Renal cortical epithelial cell (primary cell): ENCODE results near the gene ZNF701. TPM values are rescaled to one million over a fixed set of nuclear protein-coding genes. Genes with fewer than 3 reads are reported as not detected.
A peak's percentile ranks its signal among the peaks of the same experiment; 100 is the strongest.
"Not testable (repeated sequence)": the region's sequence is repeated elsewhere in the genome, so short reads cannot be mapped to it uniquely, and the experiment has no call there.

ENCODE experiments used
- DNase-seq: peaks from one replicate; pipeline ENCODE4 v3.0.0-alpha.2; 2011; ENCODE audit warnings: low read depth
- total RNA-seq: library from RNA; depleted of rRNA; stranded (reverse); fragments of >200 nt; gene quantifications from 2 replicates; pipeline ENCODE4 v1.2.3, GENCODE V29; 2014

The ZNF701 gene
- total RNA-seq, 1 donor from 2014 or later, result 33.4 TPM

DNA sequence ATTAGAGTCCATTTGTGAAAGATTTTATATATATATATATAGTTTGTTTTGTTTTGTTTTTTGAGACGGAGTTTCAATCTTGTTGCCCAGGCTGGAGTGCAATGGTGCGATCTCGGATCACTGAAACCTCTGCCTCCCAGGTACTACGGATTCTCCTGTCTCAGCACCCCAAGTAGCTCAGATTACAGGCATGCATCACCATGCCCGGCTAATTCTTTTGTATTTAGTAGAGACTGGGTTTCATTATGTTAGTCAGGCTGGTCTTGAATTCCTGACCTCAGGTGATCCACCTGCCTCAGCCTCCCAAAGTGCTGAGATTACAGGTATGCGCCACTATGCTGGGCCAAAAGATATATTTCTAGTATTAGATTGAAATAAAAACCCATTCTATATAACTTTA is 4.0 kb upstream of the ZNF701 start:
- DNase-seq, result no peak

GRCh38 chr19:52566588-52566987 is 3.5 kb upstream of the ZNF701 start:
- peak; percentile 64 for DNase-seq

DNA sequence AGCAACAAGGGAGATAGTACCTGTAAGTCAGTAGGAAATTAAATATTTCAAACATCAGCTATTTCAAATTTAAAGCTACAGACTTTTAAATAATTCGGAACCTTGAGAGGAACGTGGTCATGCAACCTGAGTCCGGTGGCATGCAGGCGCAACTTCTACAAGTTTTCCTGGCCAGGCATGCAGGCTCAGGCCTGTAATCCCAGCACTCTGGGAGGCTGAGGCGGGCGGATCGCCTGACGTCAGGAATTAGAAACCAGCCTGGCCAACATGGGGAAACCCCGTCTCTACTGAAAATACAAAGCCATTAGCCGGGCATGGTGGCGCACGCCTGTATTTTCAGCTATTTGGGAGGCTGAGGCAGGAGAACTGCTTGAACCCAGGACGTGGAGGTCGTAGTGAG is 2.2 kb upstream of the ZNF701 start:
- DNase-seq, result no peak

DNA sequence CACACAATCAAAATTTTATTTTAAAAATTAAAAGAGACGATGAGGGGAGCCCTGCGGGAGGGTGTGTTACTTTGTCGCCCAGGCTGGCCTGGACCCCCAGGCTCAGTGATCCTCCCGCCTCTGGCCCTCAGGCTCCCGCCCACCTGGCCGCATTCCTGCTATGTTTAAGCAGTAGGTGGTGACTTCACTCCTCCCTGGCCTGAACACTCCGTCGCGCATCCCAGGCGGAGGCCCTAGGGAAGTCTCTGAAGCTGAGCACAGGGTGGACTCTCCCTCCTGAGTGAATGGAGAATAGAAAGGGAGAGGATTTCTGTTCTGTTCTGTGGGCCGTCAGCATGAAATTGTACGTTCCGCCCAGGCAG is 468 bp upstream of the ZNF701 start:
- DNase-seq, result peak; percentile 9

GRCh38 chr19:52584736-52585440 is 14.8 kb downstream of the ZNF701 start:
- DNase-seq, result no peak

GRCh38 chr19:52585604-52586003 is 15.5 kb downstream of the ZNF701 start:
- DNase-seq, result no peak

DNA sequence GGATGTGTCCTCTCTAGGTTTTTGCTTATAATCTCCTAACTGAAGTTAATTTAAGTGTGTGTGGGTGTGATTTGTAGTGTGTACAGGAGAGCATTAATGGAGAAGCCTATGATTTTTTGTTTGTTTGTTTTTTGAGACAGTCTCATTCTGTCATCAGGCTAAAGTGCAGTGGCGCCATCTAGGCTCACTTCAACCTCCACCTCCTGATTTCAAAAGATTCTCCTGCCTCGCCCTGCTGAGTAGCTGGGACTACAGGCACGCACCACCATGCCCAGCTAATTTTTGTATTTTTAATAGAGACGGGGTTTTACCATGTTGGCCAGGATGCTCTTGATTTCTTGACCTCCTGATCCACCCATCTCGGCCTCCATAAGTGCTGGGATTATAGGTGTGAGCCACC is 20.6 kb downstream of the ZNF701 start:
- DNase-seq, result no peak

GRCh38 chr19:52592301-52592700 is 22.2 kb downstream of the ZNF701 start:
- DNase-seq, result no peak

DNA sequence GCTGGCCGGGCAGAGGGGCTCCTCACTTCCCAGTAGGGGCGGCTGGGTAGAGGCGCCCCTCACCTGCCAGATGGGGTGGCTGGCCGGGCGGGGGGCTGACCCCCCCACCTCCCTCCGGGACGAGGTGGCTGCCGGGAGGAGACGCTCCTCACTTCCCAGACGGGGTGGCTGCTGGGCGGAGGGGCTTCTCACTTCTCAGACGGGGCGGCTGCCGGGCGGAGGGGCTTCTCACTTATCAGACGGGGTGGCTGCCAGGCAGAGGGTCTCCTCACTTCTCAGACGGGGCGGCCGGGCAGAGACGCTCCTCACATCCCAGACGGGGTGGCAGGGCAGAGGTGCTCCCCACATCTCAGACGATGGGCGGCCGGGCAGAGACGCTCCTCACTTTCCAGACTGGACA is 23.4 kb downstream of the ZNF701 start:
- not testable (repeated sequence) for DNase-seq

- DNase-seq, result no peak
These were observed 29.2 kb downstream of the ZNF701 start for GRCh38 chr19:52599241-52599640.

DNA sequence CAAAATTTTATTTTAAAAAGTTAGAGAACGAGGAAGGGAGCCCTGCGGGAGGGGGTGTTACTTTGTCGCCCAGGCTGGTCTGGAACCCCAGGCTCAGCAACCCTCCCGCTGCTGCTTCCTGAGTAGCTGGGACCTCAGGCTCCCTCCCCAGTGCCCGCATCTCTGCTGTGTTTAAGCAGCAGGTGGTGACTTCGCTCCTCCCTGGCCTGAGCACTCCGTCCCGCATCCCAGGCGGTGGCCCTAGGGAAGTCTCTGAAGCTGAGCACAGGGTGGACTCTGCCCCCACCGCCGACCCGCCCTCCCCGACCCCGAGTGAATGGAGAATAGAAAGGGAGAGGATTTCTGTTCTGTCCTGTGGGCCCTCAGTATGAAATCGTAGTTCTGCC is 30.5 kb downstream of the ZNF701 start:
- no peak for DNase-seq

DNA sequence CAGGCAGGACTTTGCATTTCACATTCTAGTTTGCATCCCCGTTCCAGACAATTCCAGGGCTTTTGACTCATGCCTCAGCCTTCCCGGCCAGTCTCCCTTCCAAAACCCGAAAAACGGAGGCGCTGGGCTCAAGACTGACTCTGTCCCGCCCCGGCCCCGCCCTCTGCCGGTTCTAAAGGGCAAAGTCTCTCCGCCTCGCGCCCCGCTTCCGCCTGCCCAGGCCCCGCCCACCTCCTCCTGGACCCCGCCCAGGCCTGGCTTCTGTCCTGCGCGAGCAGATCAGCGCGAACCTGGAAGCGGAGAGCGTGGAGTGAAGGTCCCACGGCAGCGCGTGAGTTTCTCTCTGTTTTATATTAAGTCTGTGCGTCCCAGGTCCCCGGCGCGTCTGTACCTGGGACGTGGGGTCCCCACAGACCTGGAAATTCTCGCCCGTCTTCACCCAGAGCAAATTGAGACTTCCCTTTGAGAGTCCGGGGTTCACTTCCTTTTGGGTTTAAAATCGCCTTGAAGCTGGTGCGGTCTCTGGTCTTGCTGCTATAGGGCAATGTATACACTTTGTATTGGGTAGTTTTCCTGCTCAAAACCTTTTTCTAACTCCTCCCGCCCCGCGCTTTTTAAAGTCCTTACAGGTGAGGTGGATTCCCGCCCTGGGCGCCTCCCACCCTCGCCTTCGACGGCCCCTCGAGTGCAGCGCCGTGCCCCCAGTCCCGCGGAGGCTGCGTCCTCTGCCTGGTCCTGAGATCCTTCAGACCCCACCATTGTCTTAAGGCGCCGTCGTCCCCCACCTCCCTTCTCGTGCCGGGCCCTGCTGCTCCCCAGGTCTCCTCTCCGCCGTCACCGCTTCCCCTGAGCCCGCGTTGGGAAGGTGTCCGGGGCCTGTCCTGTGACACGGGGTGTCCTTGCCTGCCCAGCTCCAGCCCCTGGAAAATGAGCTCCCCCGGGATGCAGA is 31.2 kb downstream of the ZNF701 start:
- peak; percentile 71 for DNase-seq

DNA sequence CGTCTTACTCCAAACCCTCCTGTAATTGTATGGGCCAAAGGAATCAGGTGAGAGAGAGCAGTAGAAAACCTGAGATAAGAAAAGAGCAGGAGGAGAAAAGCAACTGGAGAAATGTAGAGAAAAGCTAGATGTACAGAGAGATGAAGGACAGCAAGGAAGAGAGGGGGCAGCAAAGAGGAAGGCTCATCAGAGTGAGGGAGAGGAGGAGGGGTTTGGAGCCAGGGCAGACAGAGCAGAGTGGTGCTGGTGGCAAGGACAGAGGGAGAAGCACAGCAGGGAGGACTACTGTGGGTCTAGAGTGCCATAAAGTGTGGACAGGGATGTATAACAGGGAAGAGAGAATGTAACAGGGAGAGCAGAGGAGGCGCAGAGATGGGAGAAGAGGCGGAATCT is 31.9 kb downstream of the ZNF701 start:
- not testable (repeated sequence) for DNase-seq

DNA sequence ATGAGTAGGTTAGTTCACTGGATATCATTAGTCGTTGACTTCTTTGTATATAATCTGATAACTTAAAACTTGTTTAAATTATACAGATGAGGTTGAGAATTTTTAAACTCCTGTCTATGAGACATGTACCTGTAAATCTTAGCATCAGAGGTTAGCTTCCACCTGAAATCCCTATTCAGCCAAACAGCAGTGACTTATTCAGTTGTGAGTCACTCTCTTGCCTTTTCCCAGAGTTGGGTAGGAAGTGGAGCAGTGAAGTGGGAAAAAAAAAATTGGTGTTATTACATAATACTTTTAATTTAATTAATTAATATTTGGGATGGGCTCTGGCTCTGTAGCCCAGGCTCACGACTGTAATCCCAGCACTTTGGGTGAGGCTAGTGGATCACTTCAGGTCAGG is 32.9 kb downstream of the ZNF701 start:
- DNase-seq, result peak; percentile 24

- DNase-seq, result no peak
These were observed 33.6 kb downstream of the ZNF701 start for GRCh38 chr19:52603558-52604207.

- no peak for DNase-seq
These were observed 43.3 kb downstream of the ZNF701 start for GRCh38 chr19:52613299-52613906.

DNA sequence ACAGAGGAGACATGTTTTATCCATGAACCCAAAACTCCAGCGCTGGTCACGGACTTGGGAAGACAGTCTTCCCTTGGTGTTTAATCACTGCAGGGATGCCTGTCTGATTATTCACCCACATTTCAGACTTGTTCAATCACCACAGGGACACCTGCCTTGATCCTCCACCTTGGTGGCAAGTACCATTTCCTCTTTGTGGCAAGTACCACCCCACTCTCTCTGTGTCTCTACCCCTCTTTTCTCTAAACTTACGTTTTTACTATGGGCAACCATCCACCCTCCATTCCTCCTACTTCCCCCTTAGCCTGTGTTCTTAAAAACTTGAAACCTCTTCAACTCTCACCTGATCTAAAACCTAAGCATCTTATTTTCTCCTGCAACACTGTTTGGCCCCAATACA is 51.3 kb downstream of the ZNF701 start:
- DNase-seq, result no peak

- no peak for DNase-seq
These were observed 52.2 kb downstream of the ZNF701 start for GRCh38 chr19:52622261-52622660.

- DNase-seq, result no peak
These were observed 56.8 kb downstream of the ZNF701 start for GRCh38 chr19:52626915-52627314.

GRCh38 chr19:52627441-52627840 is 57.4 kb downstream of the ZNF701 start:
- not testable (repeated sequence) for DNase-seq

DNA sequence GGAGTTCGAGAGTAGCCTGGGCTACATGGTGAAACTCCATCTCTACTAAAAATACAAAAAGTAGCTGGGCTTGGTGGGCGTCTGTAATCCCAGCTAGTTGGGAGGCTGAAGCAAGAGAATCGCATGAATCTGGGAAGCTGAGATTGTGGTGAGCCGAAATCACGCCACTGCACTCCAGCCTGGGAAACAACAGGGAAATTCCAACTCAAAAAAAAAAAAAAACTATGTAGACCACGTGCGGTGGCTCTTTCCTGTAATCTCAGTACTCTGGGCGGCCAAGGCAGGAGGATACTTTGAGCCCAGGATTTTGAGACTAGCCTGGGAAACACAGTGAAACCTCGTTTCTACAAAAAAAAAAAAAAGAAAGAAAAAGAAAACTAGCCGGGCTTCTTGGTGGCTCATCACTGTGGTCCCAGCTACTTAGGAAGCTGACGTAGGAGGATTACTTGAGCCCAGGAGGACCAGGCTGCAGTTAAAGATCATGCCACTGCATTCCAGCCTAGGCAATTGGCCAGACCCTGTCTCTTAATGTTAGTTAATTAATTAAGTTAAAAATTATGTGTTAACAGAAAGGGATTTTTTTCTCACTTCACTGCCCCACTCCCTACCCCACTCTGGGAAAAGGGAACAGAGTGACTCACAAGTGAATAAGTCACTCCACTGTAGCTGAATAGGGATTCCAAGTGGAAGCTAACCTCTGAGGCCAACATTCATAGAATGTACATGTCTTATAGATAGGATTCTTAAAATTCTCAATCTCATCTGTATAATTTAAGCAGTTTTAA is 65.9 kb downstream of the ZNF701 start:
- peak; percentile 85 for DNase-seq
